ENCODE data around the gene BMP5.

BMP5 gene

GRCh38 chr6:55705451-55706440, 169.6 kb downstream of the BMP5 start:
- DNase-seq: no peak

GRCh38 chr6:55704421-55704820, 171.0 kb downstream of the BMP5 start:
- no peak for DNase-seq

All from OCI-M1 (cell line).